Measurements from ENCODE around the gene PDIA5.

Gene PDIA5

DNA sequence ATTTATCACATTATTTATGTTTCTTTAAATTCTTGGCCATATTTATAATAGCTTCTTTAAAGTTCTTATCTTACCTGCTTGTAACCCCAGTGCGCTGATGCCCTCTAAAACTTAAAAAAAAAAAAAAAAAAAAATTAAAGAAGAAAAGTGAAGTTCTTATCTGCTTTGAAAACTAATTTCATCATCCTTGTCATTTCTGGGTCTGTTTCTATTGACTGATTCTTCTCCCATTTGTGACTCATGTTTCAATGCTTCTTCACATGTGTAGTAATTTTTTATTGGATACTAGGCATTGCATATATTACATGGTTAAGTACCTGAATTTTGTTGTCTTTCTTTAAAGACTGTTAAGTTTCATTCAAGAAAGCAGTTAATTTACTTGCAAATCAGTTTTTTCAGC, 131.5 kb downstream of the PDIA5 start:
- Histone ChIP-seq H3K4me2 (ENCODE audit: low read depth, low read length) (no peak overlapping the region), H3K36me3 (replicated peaks; ENCODE audit: insufficient read depth, low read length) (no peaks in the 10 kb centered on the region), H4K20me1 (ENCODE audit: insufficient read depth, low read length) (no peaks in the 10 kb centered on the region), H3K4me3 (ENCODE audit: low read length) (no peak overlapping the region), H3K9me2 (replicated peaks; ENCODE audit: insufficient read depth, low read length) (no peaks in the 10 kb centered on the region), H3K9ac (ENCODE audit: low read length) (no peak overlapping the region), H2AFZ (ENCODE audit: low read length) (no peak overlapping the region), H3K27ac (ENCODE audit: low read length) (no peak overlapping the region), H3K79me2 (ENCODE audit: low read length) (peaks cover 15% of the 10 kb centered on the region), H3K9me3 (replicated peaks; ENCODE audit: insufficient read depth, low read length) (no peaks in the 10 kb centered on the region), H3K4me1 (ENCODE audit: low read length) (peaks cover 11% of the 10 kb centered on the region), H3F3A (ENCODE audit: insufficient read depth, low read length) (peaks cover 3% of the 10 kb centered on the region; the same call in 1 of the 2 replicates), H3K27me3 (replicated peaks; ENCODE audit: insufficient read depth, low read length) (no peaks in the 10 kb centered on the region)
- TF ChIP-seq EZH2 (optimal IDR thresholded peaks at IDR 0.05; ENCODE audit: low read depth, low read length): no peak
- TF ChIP-seq, protein P1, sequence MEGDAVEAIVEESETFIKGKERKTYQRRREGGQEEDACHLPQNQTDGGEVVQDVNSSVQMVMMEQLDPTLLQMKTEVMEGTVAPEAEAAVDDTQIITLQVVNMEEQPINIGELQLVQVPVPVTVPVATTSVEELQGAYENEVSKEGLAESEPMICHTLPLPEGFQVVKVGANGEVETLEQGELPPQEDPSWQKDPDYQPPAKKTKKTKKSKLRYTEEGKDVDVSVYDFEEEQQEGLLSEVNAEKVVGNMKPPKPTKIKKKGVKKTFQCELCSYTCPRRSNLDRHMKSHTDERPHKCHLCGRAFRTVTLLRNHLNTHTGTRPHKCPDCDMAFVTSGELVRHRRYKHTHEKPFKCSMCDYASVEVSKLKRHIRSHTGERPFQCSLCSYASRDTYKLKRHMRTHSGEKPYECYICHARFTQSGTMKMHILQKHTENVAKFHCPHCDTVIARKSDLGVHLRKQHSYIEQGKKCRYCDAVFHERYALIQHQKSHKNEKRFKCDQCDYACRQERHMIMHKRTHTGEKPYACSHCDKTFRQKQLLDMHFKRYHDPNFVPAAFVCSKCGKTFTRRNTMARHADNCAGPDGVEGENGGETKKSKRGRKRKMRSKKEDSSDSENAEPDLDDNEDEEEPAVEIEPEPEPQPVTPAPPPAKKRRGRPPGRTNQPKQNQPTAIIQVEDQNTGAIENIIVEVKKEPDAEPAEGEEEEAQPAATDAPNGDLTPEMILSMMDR (IDR thresholded peaks at IDR 0.05; ENCODE audit: low read length): no peak
- no peak for TF ChIP-seq EZH2phosphoT487 (IDR thresholded peaks at IDR 0.05; ENCODE audit: low read length)
- DNase-seq: no peak

DNA sequence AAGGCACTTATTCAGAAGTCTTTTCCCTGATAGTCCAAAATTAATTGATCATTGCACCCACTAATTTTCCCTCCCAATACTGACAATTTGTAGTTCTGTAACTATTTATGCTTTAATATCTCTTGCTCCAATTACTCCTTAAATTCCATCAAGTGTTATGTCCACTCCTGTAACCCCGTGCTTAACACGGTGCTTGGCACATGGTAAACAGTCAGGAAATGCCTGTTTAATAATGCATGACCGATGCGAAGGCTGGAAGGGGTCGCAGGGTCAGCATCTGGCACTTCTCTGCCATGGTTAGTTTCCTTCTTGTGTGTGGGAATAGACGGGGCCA, 134.4 kb downstream of the PDIA5 start:
- Histone ChIP-seq H3K4me1 (ENCODE audit: low read length) (peaks cover 12% of the 10 kb centered on the region), H3K79me2 (ENCODE audit: low read length) (peaks cover 35% of the 10 kb centered on the region), H3K27ac (ENCODE audit: low read length) (peak overlapping the region; percentile 73), H2AFZ (ENCODE audit: low read length) (peak overlapping the region; percentile 89), H3F3A (ENCODE audit: insufficient read depth, low read length) (peaks cover 3% of the 10 kb centered on the region; the same call in 1 of the 2 replicates), H3K9me2 (replicated peaks; ENCODE audit: insufficient read depth, low read length) (no peaks in the 10 kb centered on the region), H3K4me3 (ENCODE audit: low read length) (peak overlapping the region; percentile 71), H3K27me3 (replicated peaks; ENCODE audit: insufficient read depth, low read length) (no peaks in the 10 kb centered on the region), H3K9me3 (replicated peaks; ENCODE audit: insufficient read depth, low read length) (no peaks in the 10 kb centered on the region), H3K9ac (ENCODE audit: low read length) (peak overlapping the region; percentile 73), H3K4me2 (ENCODE audit: low read depth, low read length) (peak overlapping the region; percentile 99), H3K36me3 (replicated peaks; ENCODE audit: insufficient read depth, low read length) (no peaks in the 10 kb centered on the region), H4K20me1 (ENCODE audit: insufficient read depth, low read length) (no peaks in the 10 kb centered on the region)
- TF ChIP-seq EZH2phosphoT487 (IDR thresholded peaks at IDR 0.05; ENCODE audit: low read length) (no peak), EZH2 (optimal IDR thresholded peaks at IDR 0.05; ENCODE audit: low read depth, low read length) (no peak)
- TF ChIP-seq, protein P1 (IDR thresholded peaks at IDR 0.05; ENCODE audit: low read length): no peak
- DNase-seq: peak; percentile 14

DNA sequence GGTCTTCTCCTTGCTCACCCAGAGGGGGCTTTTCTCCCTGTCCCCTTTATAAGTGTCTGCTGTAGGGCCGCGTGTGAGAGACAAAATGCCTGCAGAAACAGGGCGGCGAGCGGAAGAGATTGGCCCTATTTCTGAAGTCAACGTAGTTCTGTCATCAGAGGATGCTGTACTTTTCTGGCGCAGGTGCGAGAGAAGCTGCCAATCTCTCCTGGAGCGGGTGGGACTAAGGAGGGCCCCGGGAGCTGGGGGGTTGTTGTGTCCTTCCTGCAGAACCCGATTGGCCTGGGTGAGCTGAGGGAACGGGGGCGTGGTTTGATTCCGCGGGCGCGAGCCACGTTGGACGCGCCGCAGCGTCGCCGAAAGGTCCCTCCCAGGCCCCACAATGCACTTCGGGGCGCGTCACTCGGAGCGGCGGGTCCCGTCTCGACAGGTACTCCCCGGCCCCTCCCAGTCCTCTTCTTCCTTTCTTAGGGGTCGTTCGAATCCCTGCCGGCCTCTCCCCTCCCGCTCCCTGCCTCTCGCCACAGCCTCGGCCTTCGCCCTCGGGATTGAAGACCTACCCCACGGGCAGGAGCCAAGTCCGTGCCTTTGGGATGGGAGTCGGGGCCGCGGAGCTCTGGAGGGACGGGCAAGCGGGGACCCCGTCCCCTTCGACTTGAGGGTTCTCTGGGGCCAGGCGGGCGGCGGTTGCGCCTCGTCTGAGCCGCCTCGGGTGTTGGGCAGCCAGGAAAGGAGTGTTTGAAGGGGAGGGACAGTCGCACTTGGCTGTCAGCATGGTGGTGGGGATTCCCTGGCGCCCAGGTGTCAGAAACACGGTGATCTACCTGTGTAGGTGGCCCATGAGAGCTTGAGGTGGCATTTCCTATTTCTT, 135.0 kb downstream of the PDIA5 start, which contains the start of gene SEC22A:
TSS of gene SEC22A (plus strand) at position 387 of the 871 bp plus-strand sequence. CDS start 7,275 bp downstream, outside the sequence.
- peak; percentile 98 for DNase-seq
- Histone ChIP-seq H3K27me3 (replicated peaks; ENCODE audit: insufficient read depth, low read length) (no peaks in the 10 kb centered on the region), H3K36me3 (replicated peaks; ENCODE audit: insufficient read depth, low read length) (no peaks in the 10 kb centered on the region), H3K9me2 (replicated peaks; ENCODE audit: insufficient read depth, low read length) (no peaks in the 10 kb centered on the region), H3K79me2 (ENCODE audit: low read length) (peaks cover 35% of the 10 kb centered on the region), H3F3A (ENCODE audit: insufficient read depth, low read length) (peaks cover 3% of the 10 kb centered on the region; the same call in 1 of the 2 replicates), H3K9me3 (replicated peaks; ENCODE audit: insufficient read depth, low read length) (no peaks in the 10 kb centered on the region), H3K9ac (ENCODE audit: low read length) (peak within 1 kb of the TSS; percentile 96), H3K4me2 (ENCODE audit: low read depth, low read length) (peak within 1 kb of the TSS; percentile 99), H3K27ac (ENCODE audit: low read length) (peak within 1 kb of the TSS; percentile 73), H3K4me1 (ENCODE audit: low read length) (peaks cover 12% of the 10 kb centered on the region), H3K4me3 (ENCODE audit: low read length) (peak within 1 kb of the TSS; percentile 97), H4K20me1 (ENCODE audit: insufficient read depth, low read length) (no peaks in the 10 kb centered on the region), H2AFZ (ENCODE audit: low read length) (peak within 1 kb of the TSS; percentile 97)
- TF ChIP-seq EZH2phosphoT487 (IDR thresholded peaks at IDR 0.05; ENCODE audit: low read length): no peak
- TF ChIP-seq, protein P1 (IDR thresholded peaks at IDR 0.05; ENCODE audit: low read length): no peak
- TF ChIP-seq EZH2 (optimal IDR thresholded peaks at IDR 0.05; ENCODE audit: low read depth, low read length): no peak

Data from MM.1S (cell line).